HUES48 (cell line): ENCODE measurements around the gene ZNRF3.

Experiments
- H3K27ac ChIP-seq: one replicate; pipeline ENCODE4 v1.7.0; 2013; ENCODE audit warnings: low read depth, low read length, inconsistent platforms
- H3K27me3 ChIP-seq: 2 replicates; pipeline ENCODE4 v1.6.1; 2013; ENCODE audit warnings: mild to moderate bottlenecking, low read length; ENCODE audit not compliant: control insufficient read depth, insufficient read depth
- H3K36me3 ChIP-seq: 2 replicates; pipeline ENCODE4 v1.6.1; 2013; ENCODE audit warnings: low read length; ENCODE audit not compliant: control insufficient read depth, insufficient read depth
- H3K4me1 ChIP-seq: 2 replicates; pipeline ENCODE4 v1.6.1; 2013; ENCODE audit warnings: mild to moderate bottlenecking, low read length; ENCODE audit not compliant: control insufficient read depth, insufficient read depth
- H3K4me3 ChIP-seq: 2 replicates; pipeline ENCODE4 v1.5.1; 2013; ENCODE audit warnings: mild to moderate bottlenecking, low read depth, low read length
- H3K9ac ChIP-seq: 2 replicates; pipeline ENCODE4 v1.6.1; 2013; ENCODE audit warnings: mild to moderate bottlenecking, low read depth, low read length, moderate library complexity
- H3K9me3 ChIP-seq: 2 replicates; pipeline ENCODE4 v1.6.1; 2013; ENCODE audit warnings: low read length; ENCODE audit not compliant: control insufficient read depth, insufficient read depth

ZNRF3 gene

GRCh38 chr22:29044657-29045176 lies 161.3 kb downstream of the ZNRF3 start:
- no peak overlapping the region for H3K27ac ChIP-seq

GRCh38 chr22:29048822-29049654 lies 165.7 kb downstream of the ZNRF3 start:
- no peak overlapping the region for H3K27ac ChIP-seq
- no peak overlapping the region for H3K9ac ChIP-seq
- no peaks in the 10 kb centered on the region for H3K9me3 ChIP-seq
- H3K36me3 ChIP-seq = peaks cover 68% of the 10 kb centered on the region
- H3K4me3 ChIP-seq = no peak overlapping the region
- H3K27me3 ChIP-seq = no peaks in the 10 kb centered on the region
- peaks cover 12% of the 10 kb centered on the region for H3K4me1 ChIP-seq

More at GRCh38 chr22:29044657-29045176, 161.3 kb downstream of the ZNRF3 start:
- no peaks in the 10 kb centered on the region for H3K9me3 ChIP-seq
- H3K4me1 ChIP-seq = peaks cover 6% of the 10 kb centered on the region; the same call in 1 of the 2 replicates
- no peak overlapping the region for H3K4me3 ChIP-seq
- no peak overlapping the region for H3K9ac ChIP-seq
- H3K36me3 ChIP-seq = peaks cover 65% of the 10 kb centered on the region
- no peaks in the 10 kb centered on the region for H3K27me3 ChIP-seq

- no peaks in the 10 kb centered on the region for H3K27me3 ChIP-seq
- H3K9me3 ChIP-seq = no peaks in the 10 kb centered on the region
- H3K4me1 ChIP-seq = peaks cover 19% of the 10 kb centered on the region
- H3K27ac ChIP-seq = no peak overlapping the region
- H3K4me3 ChIP-seq = no peak overlapping the region
- peaks cover 61% of the 10 kb centered on the region for H3K36me3 ChIP-seq
- no peak overlapping the region for H3K9ac ChIP-seq
Observed at GRCh38 chr22:29049655-29050263, 166.4 kb downstream of the ZNRF3 start.

GRCh38 chr22:29050457-29050856 lies 167.1 kb downstream of the ZNRF3 start:
- Histone ChIP-seq H3K9ac (no peak overlapping the region), H3K27ac (no peak overlapping the region), H3K4me1 (peaks cover 26% of the 10 kb centered on the region), H3K27me3 (no peaks in the 10 kb centered on the region), H3K4me3 (no peak overlapping the region), H3K9me3 (no peaks in the 10 kb centered on the region), H3K36me3 (peaks cover 57% of the 10 kb centered on the region)

GRCh38 chr22:29053048-29053702 lies 169.8 kb downstream of the ZNRF3 start:
- no peak overlapping the region for H3K9ac ChIP-seq
- H3K36me3 ChIP-seq = peaks cover 30% of the 10 kb centered on the region
- H3K27ac ChIP-seq = peak overlapping the region; percentile 48
- peaks cover 37% of the 10 kb centered on the region for H3K4me1 ChIP-seq
- no peak overlapping the region for H3K4me3 ChIP-seq
- no peaks in the 10 kb centered on the region for H3K9me3 ChIP-seq
- no peaks in the 10 kb centered on the region for H3K27me3 ChIP-seq

GRCh38 chr22:29054251-29054767 lies 170.9 kb downstream of the ZNRF3 start:
- no peak overlapping the region for H3K4me3 ChIP-seq
- H3K27ac ChIP-seq = peak overlapping the region; percentile 55
- peaks cover 37% of the 10 kb centered on the region for H3K4me1 ChIP-seq
- H3K9me3 ChIP-seq = no peaks in the 10 kb centered on the region
- peaks cover 19% of the 10 kb centered on the region for H3K36me3 ChIP-seq
- H3K9ac ChIP-seq = no peak overlapping the region
- H3K27me3 ChIP-seq = no peaks in the 10 kb centered on the region

GRCh38 chr22:29055192-29055830 lies 171.9 kb downstream of the ZNRF3 start:
- Histone ChIP-seq H3K9me3 (no peaks in the 10 kb centered on the region), H3K27me3 (no peaks in the 10 kb centered on the region), H3K9ac (no peak overlapping the region), H3K27ac (peak overlapping the region; percentile 80), H3K4me3 (peak overlapping the region; percentile 34; the same call in 1 of the 2 replicates), H3K4me1 (peaks cover 37% of the 10 kb centered on the region), H3K36me3 (peaks cover 9% of the 10 kb centered on the region)

- H3K27ac ChIP-seq = no peak overlapping the region
- no peaks in the 10 kb centered on the region for H3K9me3 ChIP-seq
- H3K36me3 ChIP-seq = no peaks in the 10 kb centered on the region
- H3K27me3 ChIP-seq = no peaks in the 10 kb centered on the region
- H3K9ac ChIP-seq = no peak overlapping the region
- H3K4me3 ChIP-seq = no peak overlapping the region
- H3K4me1 ChIP-seq = peaks cover 37% of the 10 kb centered on the region
Observed at GRCh38 chr22:29056472-29056871, 173.1 kb downstream of the ZNRF3 start.

GRCh38 chr22:29060251-29060869 lies 177.0 kb downstream of the ZNRF3 start:
- H3K9ac ChIP-seq = no peak overlapping the region
- no peaks in the 10 kb centered on the region for H3K36me3 ChIP-seq
- H3K9me3 ChIP-seq = no peaks in the 10 kb centered on the region
- H3K27ac ChIP-seq = no peak overlapping the region
- peaks cover 12% of the 10 kb centered on the region for H3K4me1 ChIP-seq
- H3K4me3 ChIP-seq = no peak overlapping the region
- no peaks in the 10 kb centered on the region for H3K27me3 ChIP-seq

GRCh38 chr22:29060931-29061330 lies 177.6 kb downstream of the ZNRF3 start:
- H3K4me3 ChIP-seq = no peak overlapping the region
- H3K27ac ChIP-seq = no peak overlapping the region
- H3K27me3 ChIP-seq = no peaks in the 10 kb centered on the region
- H3K36me3 ChIP-seq = no peaks in the 10 kb centered on the region
- peaks cover 7% of the 10 kb centered on the region; the same call in 1 of the 2 replicates for H3K4me1 ChIP-seq
- H3K9me3 ChIP-seq = no peaks in the 10 kb centered on the region
- H3K9ac ChIP-seq = no peak overlapping the region
